Caco-2 (cell line): ENCODE data around the gene ZDHHC14. TPM values are rescaled to one million over a fixed set of nuclear protein-coding genes. Genes with fewer than 3 reads are reported as not detected.

Experiments
- BruUV-seq: library from RNA; stranded (reverse); fragments of 400-500 nt; replicated peaks from 2 replicates; lab custom pipeline; 2021; lab: Mats Ljungman, UMichigan
- CTCF ChIA-PET: fragments of 300-600 bp; sonication (Branson Sonifier 250); formaldehyde crosslinking; loops from one replicate; lab custom pipeline; 2022; ENCODE audit warnings: antibody characterized with exemption; lab: Charles Lee
- POLR2A ChIA-PET: fragments of 300-600 bp; sonication (Branson Sonifier 250); formaldehyde crosslinking; loops from one replicate; lab custom pipeline; 2022; ENCODE audit warnings: antibody characterized with exemption; lab: Charles Lee
- DNase-seq, 2 experiments: peaks; one replicate each; pipeline versions ENCODE4 v3.0.0 to v3.0.0-alpha.2; 2020 to 2022
- H3K27me3 ChIP-seq: replicated peaks from 2 replicates; pipeline ENCODE4 v1.6.0; 2011; ENCODE audit warnings: low read length; ENCODE audit not compliant: control insufficient read depth, insufficient read depth
- H3K36me3 ChIP-seq: 2 replicates; pipeline ENCODE4 v1.5.1; 2011; ENCODE audit warnings: low read length; ENCODE audit not compliant: control insufficient read depth, insufficient read depth
- H3K4me1 ChIP-seq: fragments of 250-450 bp; sonication (Bioruptor Pico); 2 replicates; pipeline ENCODE4 v1.5.1; 2020; ENCODE audit warnings: mild to moderate bottlenecking
- H3K4me3 ChIP-seq: 2 replicates; pipeline ENCODE4 v1.5.1; 2011; ENCODE audit warnings: low read depth, mild to moderate bottlenecking, control low read depth, low read length
- H3K9me3 ChIP-seq: fragments of 250-450 bp; sonication (Bioruptor Pico); 2 replicates; pipeline ENCODE4 v1.5.1; 2020; ENCODE audit warnings: mild to moderate bottlenecking, moderate library complexity
- H3K27ac Mint-ChIP-seq: one replicate; pipeline ENCODE4 v1.8.0; 2022; ENCODE audit warnings: mixed read lengths; ENCODE audit not compliant: unreplicated experiment
- H3K27me3 Mint-ChIP-seq: one replicate; pipeline ENCODE4 v1.8.0; 2022; ENCODE audit warnings: mixed read lengths; ENCODE audit not compliant: insufficient read depth, unreplicated experiment
- H3K36me3 Mint-ChIP-seq: one replicate; pipeline ENCODE4 v1.8.0; 2022; ENCODE audit warnings: mild to moderate bottlenecking, mixed read lengths; ENCODE audit not compliant: insufficient read depth, unreplicated experiment
- H3K4me1 Mint-ChIP-seq: one replicate; pipeline ENCODE4 v1.8.0; 2022; ENCODE audit warnings: low read depth, mixed read lengths; ENCODE audit not compliant: unreplicated experiment
- H3K4me3 Mint-ChIP-seq: one replicate; pipeline ENCODE4 v1.8.0; 2022; ENCODE audit warnings: mild to moderate bottlenecking, moderate library complexity, mixed read lengths; ENCODE audit not compliant: unreplicated experiment
- H3K9me3 Mint-ChIP-seq: one replicate; pipeline ENCODE4 v1.8.0; 2022; ENCODE audit warnings: mixed read lengths; ENCODE audit not compliant: unreplicated experiment
- CTCF ChIP-seq, 2 experiments: fragments of 200-600 bp in 1 of 2; IDR thresholded peaks; 1 replicate in 1 of 2; 2 replicates in 1 of 2; pipeline versions ENCODE4 v1.5.1 to v1.8.0; 2011 to 2022; ENCODE audit warnings: antibody characterized with exemption in 1 of 2, control low read depth in 1 of 2, inconsistent platforms in 1 of 2, low read depth in 1 of 2, low read length in 1 of 2, mild to moderate bottlenecking in 1 of 2, moderate library complexity in 1 of 2; ENCODE audit not compliant: insufficient read depth in 1 of 2, severe bottlenecking in 1 of 2, unreplicated experiment in 1 of 2
- intact Hi-C: fragments of 100-400 bp; cut with micrococcal nuclease; formaldehyde crosslinking; loops from one replicate; pipeline ENCODE4 v1.10.0; 2022; ENCODE audit not compliant: unreplicated experiment
- total RNA-seq: library from RNA; stranded (reverse); gene quantifications from 2 replicates; pipeline ENCODE4 v1.2.3, GENCODE V29; 2022

Gene ZDHHC14
- total RNA-seq, 1 experiment from 2014 or later: 22.1 TPM

GRCh38 chr6:157370755-157371154 lies 10.2 kb upstream of the ZDHHC14 start:
- DNase-seq: no peak
- Mint-ChIP-seq H3K4me1 (peaks cover 6% of the 10 kb centered on the region), H3K27me3 (no peaks in the 10 kb centered on the region), H3K9me3 (no peaks in the 10 kb centered on the region), H3K36me3 (no peaks in the 10 kb centered on the region), H3K27ac (no peak overlapping the region), H3K4me3 (no peak overlapping the region)
- no peaks in the 10 kb centered on the region for H3K27me3 ChIP-seq
- H3K9me3 ChIP-seq: no peaks in the 10 kb centered on the region
- no TSS peak for BruUV-seq
- H3K4me1 ChIP-seq: no peaks in the 10 kb centered on the region
- intact Hi-C loops: no loop called here
- no peaks in the 10 kb centered on the region for H3K36me3 ChIP-seq
- CTCF ChIA-PET: no interaction called here
- POLR2A ChIA-PET: no interaction called here
- H3K4me3 ChIP-seq: no peak overlapping the region
- no peak for TF ChIP-seq CTCF (IDR thresholded peaks at IDR 0.05; ENCODE audit: insufficient read depth in 1 of 2, low read depth in 1 of 2, low read length in 1 of 2, severe bottlenecking in 1 of 2, unreplicated experiment in 1 of 2)

GRCh38 chr6:157372501-157373280 lies 8.3 kb upstream of the ZDHHC14 start:
- H3K9me3 Mint-ChIP-seq: no peaks in the 10 kb centered on the region
- no TSS peak for BruUV-seq
- no peaks in the 10 kb centered on the region for H3K36me3 Mint-ChIP-seq
- intact Hi-C loops: no loop called here
- POLR2A ChIA-PET: no interaction called here
- Histone ChIP-seq H3K4me1 (no peaks in the 10 kb centered on the region), H3K27me3 (no peaks in the 10 kb centered on the region), H3K9me3 (no peaks in the 10 kb centered on the region), H3K36me3 (no peaks in the 10 kb centered on the region), H3K4me3 (no peak overlapping the region)
- H3K27me3 Mint-ChIP-seq: no peaks in the 10 kb centered on the region
- H3K4me3 Mint-ChIP-seq: no peak overlapping the region
- TF ChIP-seq CTCF (IDR thresholded peaks at IDR 0.05; ENCODE audit: insufficient read depth in 1 of 2, low read depth in 1 of 2, low read length in 1 of 2, severe bottlenecking in 1 of 2, unreplicated experiment in 1 of 2): no peak
- no peak overlapping the region for H3K27ac Mint-ChIP-seq
- DNase-seq: no peak
- H3K4me1 Mint-ChIP-seq: peaks cover 6% of the 10 kb centered on the region
- CTCF ChIA-PET: no interaction called here

GRCh38 chr6:157374889-157375443 lies 6.0 kb upstream of the ZDHHC14 start:
- H3K27ac Mint-ChIP-seq: no peak overlapping the region
- intact Hi-C loops: loop anchor here (1.0 kb wide), 1 partner anchor 31 kb away; no protein-coding TSS in a partner anchor
- H3K4me1 Mint-ChIP-seq: peaks cover 12% of the 10 kb centered on the region
- BruUV-seq: no TSS peak
- ChIA-PET POLR2A (no interaction called here), CTCF (no interaction called here)
- H3K4me3 Mint-ChIP-seq: no peak overlapping the region
- no peak for DNase-seq
- no peaks in the 10 kb centered on the region for H3K4me1 ChIP-seq
- H3K9me3 ChIP-seq: no peaks in the 10 kb centered on the region
- no peaks in the 10 kb centered on the region for H3K27me3 ChIP-seq
- H3K36me3 Mint-ChIP-seq: no peaks in the 10 kb centered on the region
- H3K36me3 ChIP-seq: no peaks in the 10 kb centered on the region
- H3K27me3 Mint-ChIP-seq: no peaks in the 10 kb centered on the region
- no peak overlapping the region for H3K4me3 ChIP-seq
- no peak for TF ChIP-seq CTCF (IDR thresholded peaks at IDR 0.05; ENCODE audit: insufficient read depth in 1 of 2, low read depth in 1 of 2, low read length in 1 of 2, severe bottlenecking in 1 of 2, unreplicated experiment in 1 of 2)
- no peaks in the 10 kb centered on the region for H3K9me3 Mint-ChIP-seq
